Smooth muscle cell (in vitro differentiated cells): ENCODE results near the gene POGZ. TPM values are rescaled to one million over a fixed set of nuclear protein-coding genes. Genes with fewer than 3 reads are reported as not detected.
"Not testable (repeated sequence)": the region's sequence is repeated elsewhere in the genome, so short reads cannot be mapped to it uniquely, and the experiment has no call there.

ENCODE experiments used
- DNase-seq: peaks from one replicate; lab custom pipeline; 2025; ENCODE audit not compliant: unreplicated experiment; lab: John Stamatoyannopoulos, UW
- H2AFZ ChIP-seq: fragments of 200-600 bp; sonication (generic); 2 replicates; pipeline ENCODE4 v1.6.0; 2016; ENCODE audit warnings: antibody characterized with exemption, low read depth, mild to moderate bottlenecking
- H3F3A ChIP-seq: fragments of 200-600 bp; sonication (generic); 2 replicates; pipeline ENCODE4 v1.6.0; 2017; ENCODE audit warnings: antibody characterized with exemption, low read depth
- H3K27ac ChIP-seq: fragments of 200-600 bp; sonication (generic); 2 replicates; pipeline ENCODE4 v1.5.1; 2016; ENCODE audit warnings: low read depth, mild to moderate bottlenecking
- H3K27me3 ChIP-seq: fragments of 200-600 bp; sonication (generic); 2 replicates; pipeline ENCODE4 v1.6.1; 2016; ENCODE audit warnings: low read depth, mild to moderate bottlenecking
- H3K36me3 ChIP-seq: fragments of 200-600 bp; sonication (generic); 2 replicates; pipeline ENCODE4 v1.5.1; 2016; ENCODE audit warnings: low read depth
- H3K4me1 ChIP-seq: fragments of 200-600 bp; sonication (generic); 2 replicates; pipeline ENCODE4 v1.5.1; 2016; ENCODE audit warnings: low read depth
- H3K4me2 ChIP-seq: fragments of 200-600 bp; sonication (generic); 2 replicates; pipeline ENCODE4 v1.6.0; 2016; ENCODE audit warnings: mild to moderate bottlenecking
- H3K4me3 ChIP-seq: fragments of 200-600 bp; sonication (generic); 2 replicates; pipeline ENCODE4 v1.5.1; 2016; ENCODE audit warnings: mild to moderate bottlenecking
- H3K79me2 ChIP-seq: fragments of 200-600 bp; sonication (generic); 2 replicates; pipeline ENCODE4 v1.6.0; 2016; ENCODE audit warnings: low read depth, mild to moderate bottlenecking
- H3K9ac ChIP-seq: fragments of 200-600 bp; sonication (generic); 2 replicates; pipeline ENCODE4 v1.6.0; 2016; ENCODE audit warnings: low read depth
- H3K9me3 ChIP-seq: fragments of 200-600 bp; sonication (generic); replicated peaks from 2 replicates; pipeline ENCODE4 v1.5.1; 2016; ENCODE audit warnings: low read depth
- H4K20me1 ChIP-seq: fragments of 200-600 bp; sonication (generic); 2 replicates; pipeline ENCODE4 v1.6.0; 2016; ENCODE audit warnings: low read depth
- CTCF ChIP-seq: fragments of 200-600 bp; sonication (generic); IDR thresholded peaks from 2 replicates; pipeline ENCODE4 v1.5.1; 2017; ENCODE audit warnings: borderline replicate concordance, mild to moderate bottlenecking, antibody characterized with exemption; ENCODE audit not compliant: insufficient read depth, poor library complexity, severe bottlenecking
- WGBS: methylation state at CpG from one replicate; pipeline ENCODE4 v1.1.7; 2016; ENCODE audit warnings: low lambda C conversion rate; 5-methylcytosine and 5-hydroxymethylcytosine counted together
- polyA plus RNA-seq: library from polyadenylated mRNA; unstranded; fragments of >200 nt; fragmentation: Nextera tagmentation; extraction: Ambion mirVana; gene quantifications from 2 replicates; pipeline ENCODE4 v1.2.1, GENCODE V29; 2016
- total RNA-seq: library from RNA; depleted of rRNA; stranded (reverse); fragments of >200 nt; gene quantifications from 2 replicates; pipeline ENCODE4 v1.2.3, GENCODE V29; 2014

Gene POGZ
- total and polyA plus RNA-seq, 2 experiments from 2014 or later, result 20.5 to 40.9 TPM

DNA sequence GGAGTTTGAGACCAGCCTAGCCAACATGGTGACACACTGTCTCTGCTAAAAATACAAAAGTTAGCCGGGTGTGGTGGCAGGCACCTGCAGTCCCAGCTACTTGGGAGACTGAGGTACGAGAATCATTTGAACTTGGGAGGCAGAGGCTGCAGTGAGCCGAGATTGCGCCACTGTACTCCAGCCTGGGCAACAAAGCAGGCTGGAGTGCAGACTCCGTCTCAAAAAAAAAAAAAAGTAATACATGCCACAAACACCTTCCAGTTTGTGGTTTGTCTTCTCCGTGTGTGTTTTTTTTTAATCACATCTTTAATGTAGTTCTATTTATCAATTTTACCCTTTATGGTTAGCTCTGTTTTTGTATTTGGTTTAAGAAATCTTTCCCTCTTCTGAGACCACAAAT is 22.3 kb downstream of the POGZ start:
- Histone ChIP-seq H3K9ac (no peak overlapping the region), H3K79me2 (peaks cover 100% of the 10 kb centered on the region), H3F3A (no peaks in the 10 kb centered on the region), H3K9me3 (no peaks in the 10 kb centered on the region), H4K20me1 (peaks cover 100% of the 10 kb centered on the region), H3K36me3 (no peaks in the 10 kb centered on the region), H3K27me3 (no peaks in the 10 kb centered on the region), H3K4me2 (no peak overlapping the region), H3K4me1 (no peaks in the 10 kb centered on the region), H3K27ac (no peak overlapping the region), H3K4me3 (no peak overlapping the region), H2AFZ (no peak overlapping the region)
- DNase-seq, result no peak
- no peak for TF ChIP-seq CTCF
- WGBS, result 95% methylated on average over 6 of the region's 6 CpGs

- peaks cover 100% of the 10 kb centered on the region for H4K20me1 ChIP-seq
- WGBS, result 95% methylated on average over 3 of the region's 3 CpGs
Observed at GRCh38 chr1:151435174-151435573, 24.1 kb downstream of the POGZ start.

GRCh38 chr1:151433827-151434226 is 25.5 kb downstream of the POGZ start:
- H2AFZ ChIP-seq, H3K9me3 ChIP-seq, DNase-seq, H3K4me3 ChIP-seq, H3K9ac ChIP-seq, H3K4me1 ChIP-seq, H3K27ac ChIP-seq, H3F3A ChIP-seq, H3K4me2 ChIP-seq, H3K27me3 ChIP-seq: not testable (repeated sequence)
- Histone ChIP-seq H4K20me1 (peaks cover 99% of the 10 kb centered on the region), H3K36me3 (peaks cover 11% of the 10 kb centered on the region), H3K79me2 (peaks cover 99% of the 10 kb centered on the region)
- 97% methylated on average over 5 of the region's 5 CpGs for WGBS

More at GRCh38 chr1:151435174-151435573, 24.1 kb downstream of the POGZ start:
- H3K36me3 ChIP-seq, result peaks cover 4% of the 10 kb centered on the region
- no peak overlapping the region for H3K27ac ChIP-seq
- H3K4me3 ChIP-seq, result no peak overlapping the region
- H3K9ac ChIP-seq, result no peak overlapping the region
- TF ChIP-seq CTCF, result no peak
- H3K27me3 ChIP-seq, result no peaks in the 10 kb centered on the region
- no peaks in the 10 kb centered on the region for H3K9me3 ChIP-seq
- H3K4me1 ChIP-seq, result no peaks in the 10 kb centered on the region
- H2AFZ ChIP-seq, result no peak overlapping the region
- no peak for DNase-seq
- no peak overlapping the region for H3K4me2 ChIP-seq
- H3F3A ChIP-seq, result no peaks in the 10 kb centered on the region
- H3K79me2 ChIP-seq, result peaks cover 100% of the 10 kb centered on the region

GRCh38 chr1:151428068-151428467 is 31.2 kb downstream of the POGZ start:
- Histone ChIP-seq H3F3A (peaks cover 4% of the 10 kb centered on the region), H4K20me1 (peaks cover 72% of the 10 kb centered on the region), H3K4me2 (no peak overlapping the region), H3K27me3 (no peaks in the 10 kb centered on the region), H3K79me2 (peaks cover 51% of the 10 kb centered on the region), H2AFZ (no peak overlapping the region), H3K4me3 (no peak overlapping the region), H3K27ac (no peak overlapping the region), H3K36me3 (peaks cover 49% of the 10 kb centered on the region), H3K9me3 (no peaks in the 10 kb centered on the region), H3K9ac (no peak overlapping the region), H3K4me1 (no peaks in the 10 kb centered on the region)
- no peak for DNase-seq
- no peak for TF ChIP-seq CTCF
- 96% methylated on average over 7 of the region's 7 CpGs for WGBS
